Heart left ventricle (tissue), 16 donors: ENCODE data around the gene CFAP43. TPM values are rescaled to one million over a fixed set of nuclear protein-coding genes. Genes with fewer than 3 reads are reported as not detected.
"Not testable (repeated sequence)": the region's sequence is repeated elsewhere in the genome, so short reads cannot be mapped to it uniquely, and the experiment has no call there.

Experiments
- ATAC-seq, 4 donors: fragments of 200-7000 bp; cut with Tn5 transposase; one replicate each; pipeline ENCODE4 v1.9.1; 2020 to 2022; ENCODE audit warnings: moderate library complexity in 4 of 4, mild to moderate bottlenecking in 3 of 4, moderate number of reproducible peaks in 1 of 4
- DNase-seq, 5 donors: peaks; one replicate each; pipeline ENCODE4 v3.0.0-alpha.2; 2020
- H3K27ac ChIP-seq, 12 donors: fragments of 200-600 bp; sonication (generic) in 4 of 12; one replicate each; pipeline versions ENCODE4 v1.5.0 to v1.8.0; 2016 to 2022; ENCODE audit warnings: mild to moderate bottlenecking in 2 of 12
- H3K27me3 ChIP-seq, 9 donors: fragments of 200-600 bp; sonication (generic) in 2 of 9; one replicate each; pipeline versions ENCODE4 v1.5.1 to v1.8.0; 2016 to 2022; ENCODE audit warnings: mild to moderate bottlenecking in 3 of 9
- H3K36me3 ChIP-seq, 9 donors: fragments of 200-600 bp; sonication (generic) in 2 of 9; one replicate each; pipeline versions ENCODE4 v1.5.0 to v1.8.0; 2018 to 2022; ENCODE audit warnings: mild to moderate bottlenecking in 2 of 9
- H3K4me1 ChIP-seq, 12 donors: fragments of 200-600 bp; sonication (generic) in 4 of 12; one replicate each; pipeline versions ENCODE4 v1.5.0 to v1.8.0; 2016 to 2022; ENCODE audit warnings: mild to moderate bottlenecking in 3 of 12
- H3K4me3 ChIP-seq, 12 donors: fragments of 200-600 bp; sonication (generic) in 4 of 12; one replicate each; pipeline versions ENCODE4 v1.5.0 to v1.8.0; 2017 to 2022; ENCODE audit warnings: mild to moderate bottlenecking in 9 of 12, moderate library complexity in 4 of 12
- H3K9me3 ChIP-seq, 12 donors: fragments of 200-600 bp; sonication (generic) in 4 of 12; one replicate each; pipeline versions ENCODE4 v1.5.0 to v1.8.0; 2016 to 2022; ENCODE audit warnings: mild to moderate bottlenecking in 1 of 12
- CTCF ChIP-seq, 12 donors: fragments of 200-600 bp; sonication (generic) in 4 of 12; IDR thresholded peaks; one replicate each; pipeline versions ENCODE4 v1.5.0 to v1.8.0; 2018 to 2022; ENCODE audit warnings: antibody characterized with exemption in 12 of 12, mild to moderate bottlenecking in 5 of 12
- POLR2A ChIP-seq, 2 donors: fragments of 450-650 bp; IDR thresholded peaks; one replicate each; pipeline ENCODE4 v1.6.1; 2017; ENCODE audit warnings: antibody characterized with exemption in 2 of 2, mild to moderate bottlenecking in 2 of 2, moderate library complexity in 2 of 2
- WGBS, 4 donors: extraction: QIAGEN DNeasy Blood & Tissue Kit in 2 of 4; methylation state at CpG; one replicate each; pipeline versions ENCODE4 v1.1.5 to v1.1.7; 2013 to 2018; 5-methylcytosine and 5-hydroxymethylcytosine counted together
- intact Hi-C, 10 donors: fragments of 100-400 bp; cut with DNase I; formaldehyde crosslinking; loops; one replicate each; pipeline versions ENCODE4 v1.11.1 to v1.14.2; 2022
- polyA plus RNA-seq, 2 donors: library from polyadenylated mRNA; stranded (reverse); fragments of 200-250 nt; gene quantifications; one replicate each; pipeline ENCODE4 v1.2.3, GENCODE V29; 2013
- total RNA-seq, 9 donors: library from RNA; depleted of rRNA in 2 of 9; stranded (reverse); fragments of >200 nt in 2 of 9; fragmentation: NEBNext Ultra II Directional in 3 of 9; extraction: Animal tissue kit (Norgen Biotek cat#: 25700) in 3 of 9; gene quantifications; one replicate each; pipeline versions ENCODE4 v1.1.0 to v1.2.4, GENCODE V29; 2016 to 2023
- donor health status: ischemic (EF 13 %, LVEDD 7.1; RV severe dilation, severe dysfunction).
- donor health status: healthy with polysubstance abuse.
- donor health status: DM: no; HTN: yes; CAD: no.
- donor health status: DM: no; HTN: no; CAD: no.
- donor health status: ischemic (EF 25% LVEDD 6.9; RV normal size, moderate dysfunction).
- donor health status: ischemic (EF 25% LVEDD 5.7; RV mildly dilated, moderate dysfunction).
- donor health status: healthy.
- donor health status: DM: yes; HTN: yes; CAD: no.
- donor health status: ischemic (EF 35%, LVEDD 5.7; RV mildly dilated, moderate dysfunction).
- donor health status: nonischemic (EF 11% LVEDD 7.7; RV severe dilation, severe dysfunction).
- donor health status: DM: yes; HTN: yes; CAD: no.
- donor health status: PGD.
- donor health status: ischemic (EF 29% LVEDD 5.4; RV normal size, mild dysfunction).
- donor health status: nonischemic (EF 23%, LVEDD 6.1; RV moderate dilation, normal function).

CFAP43 gene
- total and polyA plus RNA-seq, 11 donors = 0.11 to 0.84 (median 0.19) TPM; not detected in 6

GRCh38 chr10:104245066-104245632 is 13.0 kb upstream of the CFAP43 start:
- H3K27ac ChIP-seq = no peak overlapping the region
- ATAC-seq = no peak
- H3K4me3 ChIP-seq = no peak overlapping the region
- peaks cover 0 to 6% (median 0%) of the 10 kb centered on the region in 9 donors for H3K27me3 ChIP-seq
- H3K4me1 ChIP-seq = peaks cover 0 to 17% (median 0%) of the 10 kb centered on the region in 12 donors
- WGBS, 4 donors = 93 to 97% (median 96%) methylated on average over 7 to 34 of the region's 34 CpGs
- no peaks in the 10 kb centered on the region for H3K36me3 ChIP-seq
- TF ChIP-seq CTCF (IDR thresholded peaks at IDR 0.05) (no peak), POLR2A (IDR thresholded peaks at IDR 0.05) (no peak)
- H3K9me3 ChIP-seq = peaks cover 0 to 7% (median 0%) of the 10 kb centered on the region in 12 donors
- DNase-seq = no peak
- intact Hi-C loops = no loop called here

DNA sequence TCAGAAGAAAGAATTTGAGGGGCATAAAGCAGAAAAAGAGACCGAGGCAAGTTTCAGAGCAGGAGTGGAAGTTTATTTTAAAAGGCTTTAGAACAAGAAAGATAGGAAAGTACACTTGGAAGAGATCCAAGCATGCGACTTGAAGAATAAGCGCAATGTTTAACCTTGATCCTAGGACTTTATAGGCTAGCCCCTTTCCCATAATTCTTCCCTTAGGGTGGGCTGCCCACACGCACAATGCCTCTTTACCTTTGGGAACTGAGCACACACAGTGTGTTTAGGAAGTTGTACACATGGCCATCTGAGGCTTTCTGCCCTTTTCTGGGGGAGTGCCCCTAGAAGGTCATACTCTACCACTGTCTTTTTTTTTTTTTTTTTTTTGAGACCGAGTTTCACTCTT is 11.3 kb upstream of the CFAP43 start:
- peaks cover 0 to 6% (median 0%) of the 10 kb centered on the region in 9 donors for H3K27me3 ChIP-seq
- intact Hi-C loops = no loop called here
- no peak overlapping the region for H3K27ac ChIP-seq
- H3K4me1 ChIP-seq = peaks cover 0 to 17% (median 0%) of the 10 kb centered on the region in 12 donors
- no peak for ATAC-seq
- H3K4me3 ChIP-seq = no peak overlapping the region
- peaks cover 0 to 7% (median 0%) of the 10 kb centered on the region in 12 donors for H3K9me3 ChIP-seq
- DNase-seq = no peak
- TF ChIP-seq POLR2A (IDR thresholded peaks at IDR 0.05) = no peak
- no peak for TF ChIP-seq CTCF (IDR thresholded peaks at IDR 0.05)
- WGBS, 4 donors = 69 to 76% (median 73%) methylated on average over 5 of the region's 5 CpGs
- no peaks in the 10 kb centered on the region for H3K36me3 ChIP-seq

DNA sequence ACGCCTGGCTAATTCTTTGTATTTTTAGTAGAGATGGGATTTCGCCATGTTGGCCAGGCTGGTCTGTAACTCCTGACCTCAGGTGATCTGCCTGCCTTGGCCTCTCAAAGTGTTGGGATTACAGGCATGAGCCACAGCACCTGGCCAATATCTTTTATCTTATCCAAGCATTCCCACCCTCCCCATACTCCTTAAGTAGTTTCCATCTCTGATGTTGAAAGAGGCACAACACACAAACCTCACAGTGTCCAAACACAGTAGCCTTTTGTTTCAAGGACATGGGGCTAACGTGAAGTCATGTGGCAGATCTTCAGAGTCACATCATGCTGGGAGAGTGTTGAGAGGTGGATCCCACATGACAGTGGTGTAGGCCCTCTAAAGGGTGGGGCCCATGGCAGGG is 10.8 kb upstream of the CFAP43 start:
- intact Hi-C loops, ATAC-seq, H3K4me3 ChIP-seq, H3K36me3 ChIP-seq, DNase-seq, H3K27me3 ChIP-seq, H3K27ac ChIP-seq, H3K9me3 ChIP-seq: not testable (repeated sequence)
- peaks cover 0 to 17% (median 0%) of the 10 kb centered on the region in 12 donors for H3K4me1 ChIP-seq
- 77 to 83% (median 80%) methylated on average over 3 of the region's 3 CpGs for WGBS, 4 donors

DNA sequence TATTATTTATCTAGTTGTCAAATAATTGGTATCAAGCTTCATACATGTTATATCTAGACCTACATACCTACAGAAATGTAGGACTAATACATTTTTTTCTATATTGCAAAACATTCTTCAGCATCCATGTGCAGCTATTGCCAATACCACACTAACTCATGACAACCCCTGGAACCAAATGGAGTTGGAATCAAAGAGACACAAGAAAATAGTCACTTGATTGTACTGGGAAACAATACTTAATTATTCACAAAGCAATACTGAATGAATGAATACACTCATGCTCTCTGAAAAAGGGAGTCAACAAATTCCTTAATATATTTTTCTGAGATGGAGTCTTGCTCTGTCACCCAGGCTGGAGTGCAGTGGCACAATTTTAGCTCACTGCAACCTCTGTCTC is 10.4 kb upstream of the CFAP43 start:
- DNase-seq = no peak
- Histone ChIP-seq H3K4me3 (no peak overlapping the region), H3K36me3 (no peaks in the 10 kb centered on the region), H3K4me1 (peaks cover 0 to 14% (median 0%) of the 10 kb centered on the region in 12 donors), H3K9me3 (peaks cover 0 to 6% (median 0%) of the 10 kb centered on the region in 12 donors), H3K27ac (no peak overlapping the region), H3K27me3 (peaks cover 0 to 6% (median 0%) of the 10 kb centered on the region in 9 donors)
- TF ChIP-seq CTCF (IDR thresholded peaks at IDR 0.05) (no peak), POLR2A (IDR thresholded peaks at IDR 0.05) (no peak)
- no peak for ATAC-seq
- intact Hi-C loops = no loop called here

DNA sequence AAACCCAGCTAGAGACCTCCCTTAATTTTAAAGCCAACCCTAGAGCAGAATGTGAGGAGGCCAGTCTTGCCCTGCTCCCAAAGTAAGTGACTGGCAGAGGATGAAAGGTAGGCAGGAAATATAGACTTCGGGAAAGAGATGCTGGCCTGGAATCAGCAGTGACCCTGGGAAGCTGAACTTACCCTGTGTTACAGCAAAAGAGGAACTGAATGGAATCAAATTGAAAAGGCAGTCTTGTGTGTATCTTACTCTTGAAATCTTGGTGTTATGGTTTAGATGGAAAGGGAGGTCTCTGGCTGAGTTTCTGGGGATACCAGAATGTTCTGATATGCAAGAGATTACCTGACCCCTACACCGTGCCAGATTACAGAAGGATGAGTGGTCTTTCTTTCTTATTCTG is 7.9 kb upstream of the CFAP43 start:
- WGBS, 4 donors = 64 to 73% (median 66%) methylated on average over 2 of the region's 2 CpGs
- Histone ChIP-seq H3K9me3 (peaks cover 0 to 2% (median 0%) of the 10 kb centered on the region in 12 donors), H3K4me3 (no peak overlapping the region), H3K36me3 (no peaks in the 10 kb centered on the region), H3K27me3 (peaks cover 0 to 6% (median 0%) of the 10 kb centered on the region in 9 donors), H3K4me1 (no peaks in the 10 kb centered on the region), H3K27ac (no peak overlapping the region)
- DNase-seq = no peak
- ATAC-seq = no peak
- intact Hi-C loops = no loop called here
- TF ChIP-seq POLR2A (IDR thresholded peaks at IDR 0.05) = no peak
- no peak for TF ChIP-seq CTCF (IDR thresholded peaks at IDR 0.05)
